NT2/D1 (cell line): ENCODE data around the gene CREBZF.

ENCODE experiments used
- SUZ12 ChIP-seq: IDR thresholded peaks from 2 replicates; pipeline ENCODE4 v1.6.1; 2011; ENCODE audit not compliant: insufficient read length, insufficient read depth; ENCODE audit errors: extremely low read depth
- ZNF274 ChIP-seq: IDR thresholded peaks from 2 replicates; pipeline ENCODE4 v1.6.1; 2011; ENCODE audit warnings: mild to moderate bottlenecking, low read depth, low read length

DNA sequence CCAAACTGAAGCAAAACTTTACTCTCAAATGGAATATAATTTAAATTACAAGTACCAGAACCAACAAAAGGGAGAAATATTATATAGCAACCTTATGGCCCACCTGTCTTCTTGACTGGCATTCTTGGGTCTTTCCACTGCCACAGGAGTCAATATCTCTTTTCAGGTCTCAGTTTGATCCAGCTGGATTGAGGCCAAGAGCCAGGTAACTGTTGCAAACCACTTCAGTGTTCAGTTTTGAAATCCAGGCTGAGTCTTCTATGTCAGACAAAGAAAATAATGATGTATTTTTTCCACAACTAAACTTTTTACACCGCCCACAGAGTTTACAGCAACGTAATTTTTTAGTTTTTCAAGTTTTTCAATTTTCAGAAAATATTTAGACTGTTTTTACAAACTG lies 38.4 kb downstream of the CREBZF start:
- TF ChIP-seq ZNF274 (no peak), SUZ12 (no peak)
